Heart left ventricle (tissue), 16 donors: Measurements from ENCODE around the gene CTTNBP2NL. TPM values are rescaled to one million over a fixed set of nuclear protein-coding genes. Genes with fewer than 3 reads are reported as not detected.
"Not testable (repeated sequence)": the region's sequence is repeated elsewhere in the genome, so short reads cannot be mapped to it uniquely, and the experiment has no call there.

Experiments
- ATAC-seq, 4 donors: fragments of 200-7000 bp; cut with Tn5 transposase; one replicate each; pipeline ENCODE4 v1.9.1; 2020 to 2022; ENCODE audit warnings: moderate library complexity in 4 of 4, mild to moderate bottlenecking in 3 of 4, moderate number of reproducible peaks in 1 of 4
- DNase-seq, 5 donors: peaks; one replicate each; pipeline ENCODE4 v3.0.0-alpha.2; 2020
- H3K27ac ChIP-seq, 12 donors: fragments of 200-600 bp; sonication (generic) in 4 of 12; one replicate each; pipeline versions ENCODE4 v1.5.0 to v1.8.0; 2016 to 2022; ENCODE audit warnings: mild to moderate bottlenecking in 2 of 12
- H3K27me3 ChIP-seq, 9 donors: fragments of 200-600 bp; sonication (generic) in 2 of 9; one replicate each; pipeline versions ENCODE4 v1.5.1 to v1.8.0; 2016 to 2022; ENCODE audit warnings: mild to moderate bottlenecking in 3 of 9
- H3K36me3 ChIP-seq, 9 donors: fragments of 200-600 bp; sonication (generic) in 2 of 9; one replicate each; pipeline versions ENCODE4 v1.5.0 to v1.8.0; 2018 to 2022; ENCODE audit warnings: mild to moderate bottlenecking in 2 of 9
- H3K4me1 ChIP-seq, 12 donors: fragments of 200-600 bp; sonication (generic) in 4 of 12; one replicate each; pipeline versions ENCODE4 v1.5.0 to v1.8.0; 2016 to 2022; ENCODE audit warnings: mild to moderate bottlenecking in 3 of 12
- H3K4me3 ChIP-seq, 12 donors: fragments of 200-600 bp; sonication (generic) in 4 of 12; one replicate each; pipeline versions ENCODE4 v1.5.0 to v1.8.0; 2017 to 2022; ENCODE audit warnings: mild to moderate bottlenecking in 9 of 12, moderate library complexity in 4 of 12
- H3K9me3 ChIP-seq, 12 donors: fragments of 200-600 bp; sonication (generic) in 4 of 12; one replicate each; pipeline versions ENCODE4 v1.5.0 to v1.8.0; 2016 to 2022; ENCODE audit warnings: mild to moderate bottlenecking in 1 of 12
- POLR2A ChIP-seq, 2 donors: fragments of 450-650 bp; IDR thresholded peaks; one replicate each; pipeline ENCODE4 v1.6.1; 2017; ENCODE audit warnings: antibody characterized with exemption in 2 of 2, mild to moderate bottlenecking in 2 of 2, moderate library complexity in 2 of 2
- whole genome bisulfite sequencing, 4 donors: extraction: QIAGEN DNeasy Blood & Tissue Kit in 2 of 4; methylation state at CpG; one replicate each; pipeline versions ENCODE4 v1.1.5 to v1.1.7; 2013 to 2018; 5-methylcytosine and 5-hydroxymethylcytosine counted together
- intact Hi-C, 10 donors: fragments of 100-400 bp; cut with DNase I; formaldehyde crosslinking; loops; one replicate each; pipeline versions ENCODE4 v1.11.1 to v1.14.2; 2022
- polyA plus RNA-seq, 2 donors: library from polyadenylated mRNA; stranded (reverse); fragments of 200-250 nt; gene quantifications; one replicate each; pipeline ENCODE4 v1.2.3, GENCODE V29; 2013
- total RNA-seq, 9 donors: library from RNA; depleted of rRNA in 2 of 9; stranded (reverse); fragments of >200 nt in 2 of 9; fragmentation: NEBNext Ultra II Directional in 3 of 9; extraction: Animal tissue kit (Norgen Biotek cat#: 25700) in 3 of 9; gene quantifications; one replicate each; pipeline versions ENCODE4 v1.1.0 to v1.2.4, GENCODE V29; 2016 to 2023
- TF ChIP-seq, protein P1 (sequence below), 12 donors: fragments of 200-600 bp; sonication (generic) in 4 of 12; IDR thresholded peaks; one replicate each; pipeline versions ENCODE4 v1.5.0 to v1.8.0; 2018 to 2022; ENCODE audit warnings: antibody characterized with exemption in 12 of 12, mild to moderate bottlenecking in 5 of 12
- donor health status: ischemic (EF 13 %, LVEDD 7.1; RV severe dilation, severe dysfunction).
- donor health status: healthy with polysubstance abuse.
- donor health status: DM: no; HTN: yes; CAD: no.
- donor health status: DM: no; HTN: no; CAD: no.
- donor health status: ischemic (EF 25% LVEDD 6.9; RV normal size, moderate dysfunction).
- donor health status: ischemic (EF 25% LVEDD 5.7; RV mildly dilated, moderate dysfunction).
- donor health status: healthy.
- donor health status: DM: yes; HTN: yes; CAD: no.
- donor health status: ischemic (EF 35%, LVEDD 5.7; RV mildly dilated, moderate dysfunction).
- donor health status: nonischemic (EF 11% LVEDD 7.7; RV severe dilation, severe dysfunction).
- donor health status: DM: yes; HTN: yes; CAD: no.
- donor health status: PGD.
- donor health status: ischemic (EF 29% LVEDD 5.4; RV normal size, mild dysfunction).
- donor health status: nonischemic (EF 23%, LVEDD 6.1; RV moderate dilation, normal function).

The CTTNBP2NL gene
- total and polyA plus RNA-seq, 11 donors, result 4.6 to 22.8 (median 14.1) TPM

DNA sequence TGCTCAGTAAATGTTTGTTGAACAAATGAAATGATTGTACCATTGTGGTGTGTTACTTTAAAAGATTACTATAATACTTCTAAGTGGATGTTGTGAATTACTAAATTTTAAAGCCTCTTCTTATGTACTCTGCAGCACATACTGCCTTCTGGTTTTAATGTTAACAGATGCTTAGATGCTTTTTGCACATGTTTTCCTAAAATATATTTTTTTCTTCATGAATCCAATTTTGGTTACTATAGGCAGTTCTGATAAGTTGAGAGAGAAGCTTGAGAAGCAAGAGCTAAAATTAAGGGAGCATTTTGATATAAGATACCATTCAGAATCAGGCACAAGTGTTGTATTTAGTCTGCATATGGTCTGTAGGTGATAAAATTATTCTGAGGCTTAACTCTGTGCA, 21.3 kb downstream of the CTTNBP2NL start:
- ATAC-seq, result no peak

GRCh38 chr1:112418099-112418892, 22.3 kb downstream of the CTTNBP2NL start:
- TF ChIP-seq POLR2A (IDR thresholded peaks at IDR 0.05), result no peak
- TF ChIP-seq, protein P1, sequence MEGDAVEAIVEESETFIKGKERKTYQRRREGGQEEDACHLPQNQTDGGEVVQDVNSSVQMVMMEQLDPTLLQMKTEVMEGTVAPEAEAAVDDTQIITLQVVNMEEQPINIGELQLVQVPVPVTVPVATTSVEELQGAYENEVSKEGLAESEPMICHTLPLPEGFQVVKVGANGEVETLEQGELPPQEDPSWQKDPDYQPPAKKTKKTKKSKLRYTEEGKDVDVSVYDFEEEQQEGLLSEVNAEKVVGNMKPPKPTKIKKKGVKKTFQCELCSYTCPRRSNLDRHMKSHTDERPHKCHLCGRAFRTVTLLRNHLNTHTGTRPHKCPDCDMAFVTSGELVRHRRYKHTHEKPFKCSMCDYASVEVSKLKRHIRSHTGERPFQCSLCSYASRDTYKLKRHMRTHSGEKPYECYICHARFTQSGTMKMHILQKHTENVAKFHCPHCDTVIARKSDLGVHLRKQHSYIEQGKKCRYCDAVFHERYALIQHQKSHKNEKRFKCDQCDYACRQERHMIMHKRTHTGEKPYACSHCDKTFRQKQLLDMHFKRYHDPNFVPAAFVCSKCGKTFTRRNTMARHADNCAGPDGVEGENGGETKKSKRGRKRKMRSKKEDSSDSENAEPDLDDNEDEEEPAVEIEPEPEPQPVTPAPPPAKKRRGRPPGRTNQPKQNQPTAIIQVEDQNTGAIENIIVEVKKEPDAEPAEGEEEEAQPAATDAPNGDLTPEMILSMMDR (IDR thresholded peaks at IDR 0.05), result no peak
- DNase-seq (no peak), ATAC-seq (no peak)
- H3K4me3 ChIP-seq, result no peak overlapping the region
- 67 to 78% (median 70%) methylated on average over 2 of the region's 2 CpGs for WGBS, 4 donors
- peaks cover 0 to 71% (median 35%) of the 10 kb centered on the region in 9 donors for H3K36me3 ChIP-seq
- H3K9me3 ChIP-seq, result no peaks in the 10 kb centered on the region
- H3K27me3 ChIP-seq, result no peaks in the 10 kb centered on the region
- intact Hi-C loops, result no loop called here
- no peak overlapping the region for H3K27ac ChIP-seq
- H3K4me1 ChIP-seq, result peaks cover 0 to 14% (median 0%) of the 10 kb centered on the region in 12 donors

More for the DNA sequence above, 21.3 kb downstream of the CTTNBP2NL start:
- Histone ChIP-seq H3K36me3 (peaks cover 0 to 73% (median 46%) of the 10 kb centered on the region in 9 donors), H3K27ac (no peak overlapping the region), H3K4me1 (peaks cover 0 to 14% (median 0%) of the 10 kb centered on the region in 12 donors), H3K9me3 (no peaks in the 10 kb centered on the region), H3K4me3 (no peak overlapping the region), H3K27me3 (no peaks in the 10 kb centered on the region)
- TF ChIP-seq, protein P1 (IDR thresholded peaks at IDR 0.05), result no peak
- no peak for TF ChIP-seq POLR2A (IDR thresholded peaks at IDR 0.05)
- intact Hi-C loops, result no loop called here
- no peak for DNase-seq

- H3K9me3 ChIP-seq, result no peaks in the 10 kb centered on the region
- WGBS, 4 donors, result 80 to 84% (median 83%) methylated on average over 1 of the region's 1 CpG
- intact Hi-C loops, result no loop called here
- no peak overlapping the region for H3K4me3 ChIP-seq
- ATAC-seq (no peak), DNase-seq (no peak)
- H3K27ac ChIP-seq, result no peak overlapping the region
- H3K4me1 ChIP-seq, result peaks cover 0 to 9% (median 0%) of the 10 kb centered on the region in 12 donors
- no peaks in the 10 kb centered on the region for H3K27me3 ChIP-seq
- peaks cover 0 to 33% (median 13%) of the 10 kb centered on the region in 9 donors for H3K36me3 ChIP-seq
- TF ChIP-seq, protein P1 (IDR thresholded peaks at IDR 0.05), result no peak
- no peak for TF ChIP-seq POLR2A (IDR thresholded peaks at IDR 0.05)
Measured at GRCh38 chr1:112423207-112423606, 27.2 kb downstream of the CTTNBP2NL start.

DNA sequence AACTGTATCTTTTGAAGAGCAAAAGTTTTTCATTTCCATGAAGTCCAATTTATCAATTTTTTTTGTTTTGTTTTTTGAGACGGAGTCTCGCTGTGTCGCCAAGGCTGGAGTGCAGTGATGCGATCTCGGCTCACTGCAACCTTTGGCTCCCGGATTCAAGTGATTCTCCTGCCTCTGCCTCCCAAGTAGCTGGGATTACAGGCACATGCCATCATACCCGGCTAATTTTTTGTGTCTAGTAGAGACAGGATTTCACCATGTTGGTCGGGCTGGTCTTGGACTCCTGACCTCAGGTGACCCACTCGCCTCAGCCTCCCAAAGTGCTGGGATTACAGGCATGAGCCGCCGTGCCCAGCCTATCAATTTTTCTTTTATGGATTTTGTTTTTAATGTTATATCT, 27.7 kb downstream of the CTTNBP2NL start:
- DNase-seq, H3K27ac ChIP-seq, H3K9me3 ChIP-seq, intact Hi-C loops, H3K4me1 ChIP-seq, H3K4me3 ChIP-seq, H3K27me3 ChIP-seq, ATAC-seq: not testable (repeated sequence)
- H3K36me3 ChIP-seq, result peaks cover 0 to 33% (median 10%) of the 10 kb centered on the region in 9 donors
- 86 to 96% (median 93%) methylated on average over 10 to 11 of the region's 11 CpGs for WGBS, 4 donors
